Measurements from ENCODE around the gene DUOX2. TPM values are rescaled to one million over a fixed set of nuclear protein-coding genes. Genes with fewer than 3 reads are reported as not detected.

The DUOX2 gene
- total RNA-seq, 1 experiment from 2014 or later, result 0.44 TPM

DNA sequence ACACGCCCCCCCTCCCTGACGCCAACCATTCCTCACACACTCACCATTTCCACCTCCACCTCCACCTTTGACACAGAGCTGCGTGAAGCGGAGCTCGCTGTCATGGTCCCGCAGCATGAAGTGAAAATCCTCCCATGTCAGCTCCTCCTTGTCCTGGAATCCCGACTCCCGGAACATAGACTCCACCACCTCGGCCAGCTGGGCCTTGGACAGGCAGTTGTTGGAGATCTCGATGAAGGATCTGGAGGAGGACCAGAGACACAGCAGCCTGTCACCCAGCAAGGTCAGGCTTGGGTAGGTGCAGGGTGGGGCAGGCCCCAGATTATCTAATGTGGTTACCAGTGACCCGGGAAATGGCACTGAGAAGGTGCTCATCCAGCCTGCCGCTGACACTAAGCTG lies 12.2 kb downstream of the DUOX2 start:
- POLR2A ChIA-PET, result no interaction called here
- DNase-seq (ENCODE audit: low read depth, low spot score) (no peak), ATAC-seq (no peak)
- Histone ChIP-seq H3K9me2 (ENCODE audit: insufficient read depth) (no peaks in the 10 kb centered on the region), H3K9me3 (ENCODE audit: control insufficient read depth in 1 of 2, insufficient read depth in 1 of 2, low read depth in 1 of 2, low read length in 2 of 2) (no peaks in the 10 kb centered on the region), H3K9ac (ENCODE audit: low read length) (no peak overlapping the region), H3K79me2 (ENCODE audit: insufficient read depth, low read length) (no peaks in the 10 kb centered on the region), H3K27ac (ENCODE audit: low read depth, low read length) (no peak overlapping the region), H2AFZ (ENCODE audit: low read depth, low read length, poor library complexity, severe bottlenecking) (no peak overlapping the region), H3K4me1 (ENCODE audit: control insufficient read depth in 1 of 2, insufficient read depth in 2 of 2, low read length in 2 of 2) (no peaks in the 10 kb centered on the region), H3K27me3 (ENCODE audit: insufficient read depth, low read length) (no peaks in the 10 kb centered on the region), H3K36me3 (ENCODE audit: control insufficient read depth in 1 of 2, insufficient read depth in 2 of 2, low read length in 2 of 2) (no peaks in the 10 kb centered on the region), H4K20me1 (ENCODE audit: insufficient read depth) (no peaks in the 10 kb centered on the region), H3K4me2 (ENCODE audit: low read length) (no peak overlapping the region), H3K4me3 (replicated peaks in 1 of 2; ENCODE audit: low read depth in 1 of 2, low read length in 2 of 2) (no peak overlapping the region)
- intact Hi-C loops (cut with micrococcal nuclease), result no loop called here
- TF ChIP-seq RAD21 (IDR thresholded peaks at IDR 0.05; ENCODE audit: low read depth), result no peak
- CTCF ChIA-PET, result interaction anchor here (1.4 kb wide), 1 partner anchor 16 kb away, joined by 8 read pairs; no protein-coding TSS in a partner anchor
- BruUV-seq (replicated peaks), result no TSS peak
- RAD21 ChIA-PET (ENCODE audit: low non-redundant PET in 1 of 2, low total read pairs in 2 of 2, uncharacterized antibody in 2 of 2, unreplicated experiment in 2 of 2), result no interaction called here

DNA sequence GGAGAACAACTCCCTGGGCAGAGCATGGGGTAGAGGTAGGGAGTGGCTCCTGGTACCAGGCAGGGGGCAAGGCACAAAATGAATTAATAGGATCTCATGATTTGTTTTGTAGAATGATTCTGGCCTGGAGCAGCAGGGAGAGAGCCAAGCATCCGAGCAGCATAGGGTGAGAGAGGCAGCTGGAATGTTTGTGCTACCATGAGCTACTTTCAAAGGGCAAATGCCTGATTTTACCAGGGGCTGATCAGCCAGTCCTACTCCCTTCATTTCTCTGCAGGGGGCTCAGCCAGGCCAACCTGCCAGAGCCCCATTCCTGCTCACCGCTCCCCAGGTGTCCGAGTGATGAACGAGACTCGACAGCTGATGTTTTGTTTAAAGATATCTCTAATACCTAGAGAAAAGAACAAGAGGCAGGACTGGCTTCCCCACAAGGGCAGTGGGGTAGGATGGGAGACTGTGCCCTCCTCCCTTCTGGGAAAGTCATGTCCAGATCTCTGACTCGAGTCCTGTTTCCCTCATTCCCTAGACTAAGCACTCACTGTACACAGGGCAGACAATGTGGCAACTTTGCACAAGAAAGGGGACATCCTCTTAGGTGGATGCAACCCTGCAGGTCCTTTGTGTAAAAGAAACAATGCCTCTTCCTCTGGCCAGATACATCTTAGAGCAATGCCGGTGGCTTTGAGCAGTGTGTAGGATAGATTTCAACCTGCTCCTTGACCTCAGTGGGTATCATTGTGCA lies 12.9 kb downstream of the DUOX2 start:
- ChIA-PET POLR2A (no interaction called here), RAD21 (ENCODE audit: low non-redundant PET in 1 of 2, low total read pairs in 2 of 2, uncharacterized antibody in 2 of 2, unreplicated experiment in 2 of 2) (no interaction called here)
- TF ChIP-seq, protein P1, sequence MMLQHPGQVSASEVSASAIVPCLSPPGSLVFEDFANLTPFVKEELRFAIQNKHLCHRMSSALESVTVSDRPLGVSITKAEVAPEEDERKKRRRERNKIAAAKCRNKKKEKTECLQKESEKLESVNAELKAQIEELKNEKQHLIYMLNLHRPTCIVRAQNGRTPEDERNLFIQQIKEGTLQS (IDR thresholded peaks at IDR 0.05), result no peak
- TF ChIP-seq, protein P2, sequence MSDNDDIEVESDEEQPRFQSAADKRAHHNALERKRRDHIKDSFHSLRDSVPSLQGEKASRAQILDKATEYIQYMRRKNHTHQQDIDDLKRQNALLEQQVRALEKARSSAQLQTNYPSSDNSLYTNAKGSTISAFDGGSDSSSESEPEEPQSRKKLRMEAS (IDR thresholded peaks at IDR 0.05), result no peak
- TF ChIP-seq, protein P3, sequence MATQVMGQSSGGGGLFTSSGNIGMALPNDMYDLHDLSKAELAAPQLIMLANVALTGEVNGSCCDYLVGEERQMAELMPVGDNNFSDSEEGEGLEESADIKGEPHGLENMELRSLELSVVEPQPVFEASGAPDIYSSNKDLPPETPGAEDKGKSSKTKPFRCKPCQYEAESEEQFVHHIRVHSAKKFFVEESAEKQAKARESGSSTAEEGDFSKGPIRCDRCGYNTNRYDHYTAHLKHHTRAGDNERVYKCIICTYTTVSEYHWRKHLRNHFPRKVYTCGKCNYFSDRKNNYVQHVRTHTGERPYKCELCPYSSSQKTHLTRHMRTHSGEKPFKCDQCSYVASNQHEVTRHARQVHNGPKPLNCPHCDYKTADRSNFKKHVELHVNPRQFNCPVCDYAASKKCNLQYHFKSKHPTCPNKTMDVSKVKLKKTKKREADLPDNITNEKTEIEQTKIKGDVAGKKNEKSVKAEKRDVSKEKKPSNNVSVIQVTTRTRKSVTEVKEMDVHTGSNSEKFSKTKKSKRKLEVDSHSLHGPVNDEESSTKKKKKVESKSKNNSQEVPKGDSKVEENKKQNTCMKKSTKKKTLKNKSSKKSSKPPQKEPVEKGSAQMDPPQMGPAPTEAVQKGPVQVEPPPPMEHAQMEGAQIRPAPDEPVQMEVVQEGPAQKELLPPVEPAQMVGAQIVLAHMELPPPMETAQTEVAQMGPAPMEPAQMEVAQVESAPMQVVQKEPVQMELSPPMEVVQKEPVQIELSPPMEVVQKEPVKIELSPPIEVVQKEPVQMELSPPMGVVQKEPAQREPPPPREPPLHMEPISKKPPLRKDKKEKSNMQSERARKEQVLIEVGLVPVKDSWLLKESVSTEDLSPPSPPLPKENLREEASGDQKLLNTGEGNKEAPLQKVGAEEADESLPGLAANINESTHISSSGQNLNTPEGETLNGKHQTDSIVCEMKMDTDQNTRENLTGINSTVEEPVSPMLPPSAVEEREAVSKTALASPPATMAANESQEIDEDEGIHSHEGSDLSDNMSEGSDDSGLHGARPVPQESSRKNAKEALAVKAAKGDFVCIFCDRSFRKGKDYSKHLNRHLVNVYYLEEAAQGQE (IDR thresholded peaks at IDR 0.05; ENCODE audit: low read depth), result no peak
- TF ChIP-seq EZH2phosphoT487 (IDR thresholded peaks at IDR 0.05; ENCODE audit: borderline replicate concordance), result no peak
- TF ChIP-seq FOSL1 (IDR thresholded peaks at IDR 0.05; ENCODE audit: low read depth), result no peak
- no peak for TF ChIP-seq ZNF274 (IDR thresholded peaks at IDR 0.05; ENCODE audit: low read depth, low read length)
- TF ChIP-seq CBX3 (IDR thresholded peaks at IDR 0.05; ENCODE audit: low read depth), result no peak
- TF ChIP-seq, protein P4, sequence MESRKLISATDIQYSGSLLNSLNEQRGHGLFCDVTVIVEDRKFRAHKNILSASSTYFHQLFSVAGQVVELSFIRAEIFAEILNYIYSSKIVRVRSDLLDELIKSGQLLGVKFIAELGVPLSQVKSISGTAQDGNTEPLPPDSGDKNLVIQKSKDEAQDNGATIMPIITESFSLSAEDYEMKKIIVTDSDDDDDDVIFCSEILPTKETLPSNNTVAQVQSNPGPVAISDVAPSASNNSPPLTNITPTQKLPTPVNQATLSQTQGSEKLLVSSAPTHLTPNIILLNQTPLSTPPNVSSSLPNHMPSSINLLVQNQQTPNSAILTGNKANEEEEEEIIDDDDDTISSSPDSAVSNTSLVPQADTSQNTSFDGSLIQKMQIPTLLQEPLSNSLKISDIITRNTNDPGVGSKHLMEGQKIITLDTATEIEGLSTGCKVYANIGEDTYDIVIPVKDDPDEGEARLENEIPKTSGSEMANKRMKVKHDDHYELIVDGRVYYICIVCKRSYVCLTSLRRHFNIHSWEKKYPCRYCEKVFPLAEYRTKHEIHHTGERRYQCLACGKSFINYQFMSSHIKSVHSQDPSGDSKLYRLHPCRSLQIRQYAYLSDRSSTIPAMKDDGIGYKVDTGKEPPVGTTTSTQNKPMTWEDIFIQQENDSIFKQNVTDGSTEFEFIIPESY (IDR thresholded peaks at IDR 0.05; ENCODE audit: extremely low read depth, insufficient replicate concordance, low read length), result no peak
- TF ChIP-seq JUND (IDR thresholded peaks at IDR 0.05), result no peak
- TF ChIP-seq SP1 (IDR thresholded peaks at IDR 0.05; ENCODE audit: low read depth), result no peak
- TF ChIP-seq TCF7L2 (IDR thresholded peaks at IDR 0.05; ENCODE audit: borderline replicate concordance, extremely low read depth, insufficient read depth, insufficient read length), result no peak
- TF ChIP-seq EZH2 (IDR thresholded peaks at IDR 0.05), result no peak
- no peak for TF ChIP-seq POLR2AphosphoS5 (IDR thresholded peaks at IDR 0.05; ENCODE audit: low read depth, low read length)
- no peak for TF ChIP-seq POLR2A (IDR thresholded peaks at IDR 0.05; ENCODE audit: borderline replicate concordance, extremely low read depth, insufficient read depth, insufficient read length)

More for the DNA sequence above, 12.9 kb downstream of the DUOX2 start:
- no peak overlapping the region for H2AFZ ChIP-seq (ENCODE audit: low read depth, low read length, poor library complexity, severe bottlenecking)
- no peak overlapping the region for H3K27ac ChIP-seq (ENCODE audit: low read depth, low read length)
- no peak for DNase-seq (ENCODE audit: low read depth, low spot score)
- H3K27me3 ChIP-seq (ENCODE audit: insufficient read depth, low read length), result no peaks in the 10 kb centered on the region
- no peaks in the 10 kb centered on the region for H3K79me2 ChIP-seq (ENCODE audit: insufficient read depth, low read length)
- no peaks in the 10 kb centered on the region for H4K20me1 ChIP-seq (ENCODE audit: insufficient read depth)
- CTCF ChIA-PET, result interaction anchor here (0.6 to 1.4 kb wide), 2 partner anchors 17 to 26 kb away, joined by 3 to 8 read pairs; no protein-coding TSS in a partner anchor
- no peaks in the 10 kb centered on the region for H3K9me3 ChIP-seq (ENCODE audit: control insufficient read depth in 1 of 2, insufficient read depth in 1 of 2, low read depth in 1 of 2, low read length in 2 of 2)
- no peak for ATAC-seq
- no peak overlapping the region for H3K4me2 ChIP-seq (ENCODE audit: low read length)
- no TSS peak for BruUV-seq (replicated peaks)
- intact Hi-C loops (cut with micrococcal nuclease), result no loop called here
- no peaks in the 10 kb centered on the region for H3K9me2 ChIP-seq (ENCODE audit: insufficient read depth)
- no peak overlapping the region for H3K9ac ChIP-seq (ENCODE audit: low read length)
- H3K36me3 ChIP-seq (ENCODE audit: control insufficient read depth in 1 of 2, insufficient read depth in 2 of 2, low read length in 2 of 2), result no peaks in the 10 kb centered on the region
- H3K4me1 ChIP-seq (ENCODE audit: control insufficient read depth in 1 of 2, insufficient read depth in 2 of 2, low read length in 2 of 2), result no peaks in the 10 kb centered on the region
- no peak overlapping the region for H3K4me3 ChIP-seq (replicated peaks in 1 of 2; ENCODE audit: low read depth in 1 of 2, low read length in 2 of 2)

All from HCT116 (cell line).